ENCODE data around the gene C2CD3. TPM values are rescaled to one million over a fixed set of nuclear protein-coding genes. Genes with fewer than 3 reads are reported as not detected.
"Not testable (repeated sequence)": the region's sequence is repeated elsewhere in the genome, so short reads cannot be mapped to it uniquely, and the experiment has no call there.

The C2CD3 gene
- total and polyA plus RNA-seq, 2 of the 4 experiments (the other 2 are of a cell fraction): 11.1 to 19.2 TPM

DNA sequence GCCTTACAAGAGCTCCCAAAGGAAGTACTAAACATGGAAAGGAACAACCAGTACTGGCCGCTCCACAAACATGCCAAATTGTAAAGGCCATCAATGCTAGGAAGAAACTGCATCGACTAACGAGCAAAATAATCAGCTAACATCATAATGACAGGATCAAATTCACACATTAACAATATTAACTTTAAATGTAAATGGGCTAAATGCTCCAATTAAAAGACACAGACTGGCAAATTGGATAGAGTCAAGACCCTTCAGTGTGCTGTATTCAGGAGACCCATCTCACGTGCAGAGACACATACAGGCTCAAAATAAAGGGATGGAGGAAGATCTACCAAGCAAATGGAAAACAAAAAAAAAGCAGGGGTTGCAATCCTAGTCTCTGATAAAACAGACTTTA is 109.2 kb downstream of the C2CD3 start:
- H3K23ac ChIP-seq (ENCODE audit: low read depth, low read length); H4K8ac ChIP-seq (ENCODE audit: low read depth in 2 of 2, low read length in 2 of 2); H3K4ac ChIP-seq (ENCODE audit: low read depth, low read length); H3K4me3 ChIP-seq (ENCODE audit: insufficient read depth, low read depth, low read length); H3K79me1 ChIP-seq (ENCODE audit: low read depth in 1 of 2, low read length in 2 of 2); in situ Hi-C loops (cut with MboI; ENCODE audit: low sequenced_read_pairs); POLR2A ChIA-PET (ENCODE audit: unreplicated experiment); intact Hi-C loops (cut with micrococcal nuclease); H2BK20ac ChIP-seq (ENCODE audit: low read depth, low read length); H3K27me3 ChIP-seq (ENCODE audit: control insufficient read depth, insufficient read depth, low read length); ATAC-seq (ENCODE audit: low read depth); H3K56ac ChIP-seq (ENCODE audit: extremely low read depth, insufficient read depth, low read length); H3K9me1 ChIP-seq (ENCODE audit: insufficient read depth, low read length); H3K27ac ChIP-seq (ENCODE audit: insufficient read depth, low read length); H3K18ac ChIP-seq (ENCODE audit: low read depth, low read length); dilution Hi-C loops (cut with HindIII; ENCODE audit: low sequenced_read_pairs, unreplicated experiment); H3K4me2 ChIP-seq (ENCODE audit: low read depth, low read length); H3K9ac ChIP-seq (ENCODE audit: low read depth, low read length); H2AK9ac ChIP-seq (replicated peaks; ENCODE audit: low read depth, low read length, poor library complexity); DNase-seq; H2AK5ac ChIP-seq (ENCODE audit: low read depth, low read length); H3K4me1 ChIP-seq (ENCODE audit: control insufficient read depth, insufficient read depth, low read length); H4K20me1 ChIP-seq (ENCODE audit: insufficient read depth, low read length); BruUV-seq (replicated peaks); H2BK15ac ChIP-seq (ENCODE audit: low read depth, low read length); H2AFZ ChIP-seq (replicated peaks; ENCODE audit: low read length, poor library complexity); H3K36me3 ChIP-seq (ENCODE audit: control insufficient read depth, insufficient read depth, low read length); CTCF ChIA-PET; H2BK120ac ChIP-seq (ENCODE audit: low read depth, low read length); H3K14ac ChIP-seq (replicated peaks; ENCODE audit: low read depth, low read length); H4K5ac ChIP-seq (ENCODE audit: low read depth, low read length); H2BK5ac ChIP-seq (ENCODE audit: low read depth, low read length, poor library complexity, severe bottlenecking); H3K9me3 ChIP-seq (ENCODE audit: control insufficient read depth, insufficient read depth, low read length); H4K91ac ChIP-seq (ENCODE audit: insufficient read depth, low read depth, low read length): not testable (repeated sequence)
- no CpG with 5 or more reads among the region's 4 CpGs for WGBS, 2 experiments (ENCODE audit: extremely low coverage in 2 of 2, insufficient read length in 1 of 2)
